GM12864 (cell line): ENCODE data around the gene TGFBR3.

ENCODE experiments used
- DNase-seq: peaks from one replicate; pipeline ENCODE4 v3.0.0-alpha.2; 2011; ENCODE audit warnings: low read depth
- H3K4me3 ChIP-seq: 2 replicates; pipeline ENCODE4 v1.5.1; 2011; ENCODE audit warnings: mild to moderate bottlenecking, low read depth, low read length, control low read depth
- TF ChIP-seq, protein P1 (sequence below): IDR thresholded peaks from 2 replicates; pipeline ENCODE4 v1.5.1; 2011; ENCODE audit warnings: low read depth, mild to moderate bottlenecking, moderate library complexity, low read length, control low read depth, inconsistent platforms; ENCODE audit errors: missing control alignments

TGFBR3 gene

GRCh38 chr1:91806769-91807700 lies 78.9 kb downstream of the TGFBR3 start:
- TF ChIP-seq, protein P1, sequence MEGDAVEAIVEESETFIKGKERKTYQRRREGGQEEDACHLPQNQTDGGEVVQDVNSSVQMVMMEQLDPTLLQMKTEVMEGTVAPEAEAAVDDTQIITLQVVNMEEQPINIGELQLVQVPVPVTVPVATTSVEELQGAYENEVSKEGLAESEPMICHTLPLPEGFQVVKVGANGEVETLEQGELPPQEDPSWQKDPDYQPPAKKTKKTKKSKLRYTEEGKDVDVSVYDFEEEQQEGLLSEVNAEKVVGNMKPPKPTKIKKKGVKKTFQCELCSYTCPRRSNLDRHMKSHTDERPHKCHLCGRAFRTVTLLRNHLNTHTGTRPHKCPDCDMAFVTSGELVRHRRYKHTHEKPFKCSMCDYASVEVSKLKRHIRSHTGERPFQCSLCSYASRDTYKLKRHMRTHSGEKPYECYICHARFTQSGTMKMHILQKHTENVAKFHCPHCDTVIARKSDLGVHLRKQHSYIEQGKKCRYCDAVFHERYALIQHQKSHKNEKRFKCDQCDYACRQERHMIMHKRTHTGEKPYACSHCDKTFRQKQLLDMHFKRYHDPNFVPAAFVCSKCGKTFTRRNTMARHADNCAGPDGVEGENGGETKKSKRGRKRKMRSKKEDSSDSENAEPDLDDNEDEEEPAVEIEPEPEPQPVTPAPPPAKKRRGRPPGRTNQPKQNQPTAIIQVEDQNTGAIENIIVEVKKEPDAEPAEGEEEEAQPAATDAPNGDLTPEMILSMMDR, result no peak
- no peak for DNase-seq

DNA sequence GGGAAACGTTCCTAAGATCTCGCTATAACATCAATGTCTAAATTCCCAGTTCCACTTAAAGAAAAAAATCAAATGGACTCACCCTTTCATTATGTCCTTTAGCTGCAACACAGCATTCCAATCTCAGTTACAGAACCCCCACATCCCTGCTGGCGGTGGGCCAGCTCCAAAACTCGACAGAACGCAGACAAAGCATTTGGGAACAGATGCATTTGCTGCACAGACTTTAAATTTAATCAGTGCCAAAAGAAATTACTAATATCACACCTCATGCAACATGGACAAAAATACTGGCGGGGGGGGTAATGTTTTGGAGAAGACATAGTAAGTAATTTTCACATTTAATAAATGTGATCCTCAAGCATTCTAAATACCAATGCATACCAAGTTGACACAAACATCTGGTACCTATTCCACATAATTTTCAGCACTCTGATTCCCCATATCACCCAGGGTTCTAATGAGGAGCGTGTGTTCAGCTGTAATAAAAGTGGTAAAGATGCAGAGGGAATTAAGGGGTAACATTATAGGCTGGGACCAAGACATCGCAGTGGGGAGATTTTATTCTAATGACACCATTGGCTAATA lies 79.7 kb downstream of the TGFBR3 start:
- no peak overlapping the region for H3K4me3 ChIP-seq
- no peak for DNase-seq
- TF ChIP-seq, protein P1, result no peak

More at GRCh38 chr1:91806769-91807700, 78.9 kb downstream of the TGFBR3 start:
- no peak overlapping the region for H3K4me3 ChIP-seq

- TF ChIP-seq, protein P1, result no peak
- no peak overlapping the region for H3K4me3 ChIP-seq
- DNase-seq, result no peak
Measured at GRCh38 chr1:91805311-91805801, 80.6 kb downstream of the TGFBR3 start.

GRCh38 chr1:91804546-91805023 lies 81.4 kb downstream of the TGFBR3 start:
- H3K4me3 ChIP-seq, result peak overlapping the region; percentile 5
- TF ChIP-seq, protein P1, result no peak
- no peak for DNase-seq

- peak overlapping the region; percentile 5 for H3K4me3 ChIP-seq
- TF ChIP-seq, protein P1, result no peak
- DNase-seq, result peak; percentile 64
Measured at GRCh38 chr1:91803847-91804545, 82.0 kb downstream of the TGFBR3 start.

- H3K4me3 ChIP-seq, result no peak overlapping the region
- TF ChIP-seq, protein P1, result no peak
- DNase-seq, result no peak
Measured at GRCh38 chr1:91803123-91803522, 82.8 kb downstream of the TGFBR3 start.
